ENCODE results near the gene SPPL2B. TPM values are rescaled to one million over a fixed set of nuclear protein-coding genes. Genes with fewer than 3 reads are reported as not detected.

The SPPL2B gene
- total and polyA plus RNA-seq, 2 experiments from 2014 or later, result 40.9 to 87.7 TPM

GRCh38 chr19:2335848-2336247 is 7.4 kb downstream of the SPPL2B start:
- Histone ChIP-seq H3K27ac (no peak overlapping the region), H3K36me3 (replicated peaks; ENCODE audit: insufficient read depth, low read depth) (no peaks in the 10 kb centered on the region), H3K4me3 (no peak overlapping the region), H3K4me1 (ENCODE audit: insufficient read depth) (peaks cover 33% of the 10 kb centered on the region), H3K27me3 (no peaks in the 10 kb centered on the region), H2AFZ (no peak overlapping the region), H4K20me1 (ENCODE audit: insufficient read depth, poor library complexity, severe bottlenecking) (no peaks in the 10 kb centered on the region), H3K9me2 (replicated peaks; ENCODE audit: insufficient read depth) (no peaks in the 10 kb centered on the region), H3K9me3 (ENCODE audit: low read depth) (no peaks in the 10 kb centered on the region), H3K79me2 (peaks cover 61% of the 10 kb centered on the region), H3K4me2 (no peak overlapping the region)
- DNase-seq (ENCODE audit: low spot score), result no peak
- no peak for TF ChIP-seq EZH2phosphoT487 (IDR thresholded peaks at IDR 0.05; ENCODE audit: low read depth, severe bottlenecking, unreplicated experiment)
- TF ChIP-seq EZH2 (IDR thresholded peaks at IDR 0.05; ENCODE audit: borderline replicate concordance), result no peak
- TF ChIP-seq, protein P1, sequence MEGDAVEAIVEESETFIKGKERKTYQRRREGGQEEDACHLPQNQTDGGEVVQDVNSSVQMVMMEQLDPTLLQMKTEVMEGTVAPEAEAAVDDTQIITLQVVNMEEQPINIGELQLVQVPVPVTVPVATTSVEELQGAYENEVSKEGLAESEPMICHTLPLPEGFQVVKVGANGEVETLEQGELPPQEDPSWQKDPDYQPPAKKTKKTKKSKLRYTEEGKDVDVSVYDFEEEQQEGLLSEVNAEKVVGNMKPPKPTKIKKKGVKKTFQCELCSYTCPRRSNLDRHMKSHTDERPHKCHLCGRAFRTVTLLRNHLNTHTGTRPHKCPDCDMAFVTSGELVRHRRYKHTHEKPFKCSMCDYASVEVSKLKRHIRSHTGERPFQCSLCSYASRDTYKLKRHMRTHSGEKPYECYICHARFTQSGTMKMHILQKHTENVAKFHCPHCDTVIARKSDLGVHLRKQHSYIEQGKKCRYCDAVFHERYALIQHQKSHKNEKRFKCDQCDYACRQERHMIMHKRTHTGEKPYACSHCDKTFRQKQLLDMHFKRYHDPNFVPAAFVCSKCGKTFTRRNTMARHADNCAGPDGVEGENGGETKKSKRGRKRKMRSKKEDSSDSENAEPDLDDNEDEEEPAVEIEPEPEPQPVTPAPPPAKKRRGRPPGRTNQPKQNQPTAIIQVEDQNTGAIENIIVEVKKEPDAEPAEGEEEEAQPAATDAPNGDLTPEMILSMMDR (IDR thresholded peaks at IDR 0.05; ENCODE audit: poor library complexity), result no peak
- whole genome bisulfite sequencing (ENCODE audit: low lambda C conversion rate, missing lambda C conversion rate), result 98% methylated on average over 3 of the region's 3 CpGs

DNA sequence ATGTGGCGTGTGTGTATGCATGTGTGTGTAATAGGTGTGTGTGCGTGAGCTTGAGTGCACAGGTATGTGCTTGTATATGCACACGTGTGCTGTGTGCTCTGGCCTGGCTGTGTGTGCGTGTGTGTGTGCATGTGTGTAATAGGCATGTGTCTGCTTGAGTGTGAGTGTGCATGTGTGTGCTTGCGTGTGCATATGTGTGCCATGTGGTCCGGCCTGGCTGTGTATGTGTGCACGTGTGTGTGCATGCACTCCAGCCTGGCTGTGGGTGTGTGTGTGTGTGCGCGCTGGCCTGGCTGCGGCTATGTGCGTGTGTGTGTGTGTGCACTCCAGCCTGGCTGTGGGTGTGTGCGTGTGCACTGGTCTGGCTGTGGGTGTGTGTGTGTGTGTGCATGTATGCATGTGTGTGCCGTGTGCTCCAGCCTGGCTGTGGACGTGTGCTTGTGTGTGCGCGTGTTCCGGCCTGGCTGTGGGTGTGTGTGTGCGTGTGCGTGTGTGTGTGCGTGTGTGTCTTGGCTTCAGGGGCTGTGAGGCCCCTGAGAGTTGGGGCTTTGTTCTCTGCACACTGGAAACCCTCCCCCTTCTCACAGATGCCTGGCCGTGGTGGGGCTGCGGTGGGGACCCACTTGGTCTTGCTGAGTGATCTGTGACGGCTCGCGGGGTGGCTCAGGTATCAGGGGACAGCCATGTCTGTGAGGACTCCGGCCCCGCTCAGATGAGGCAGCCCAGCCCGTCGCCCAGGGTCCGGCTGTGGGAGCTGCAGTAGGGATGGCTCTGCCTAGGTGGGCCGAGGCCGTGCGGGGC is 8.2 kb downstream of the SPPL2B start:
- Histone ChIP-seq H4K20me1 (ENCODE audit: insufficient read depth, poor library complexity, severe bottlenecking) (no peaks in the 10 kb centered on the region), H3K79me2 (peaks cover 55% of the 10 kb centered on the region), H2AFZ (no peak overlapping the region), H3K36me3 (replicated peaks; ENCODE audit: insufficient read depth, low read depth) (no peaks in the 10 kb centered on the region), H3K27me3 (no peaks in the 10 kb centered on the region), H3K4me2 (no peak overlapping the region), H3K4me1 (ENCODE audit: insufficient read depth) (peaks cover 24% of the 10 kb centered on the region), H3K9me3 (ENCODE audit: low read depth) (no peaks in the 10 kb centered on the region), H3K27ac (peak overlapping the region; percentile 74), H3K9me2 (replicated peaks; ENCODE audit: insufficient read depth) (no peaks in the 10 kb centered on the region), H3K4me3 (no peak overlapping the region)
- 85% methylated on average over 33 of the region's 33 CpGs for WGBS (ENCODE audit: low lambda C conversion rate, missing lambda C conversion rate)
- no peak for DNase-seq (ENCODE audit: low spot score)
- TF ChIP-seq, protein P1 (IDR thresholded peaks at IDR 0.05; ENCODE audit: poor library complexity), result no peak
- TF ChIP-seq EZH2 (IDR thresholded peaks at IDR 0.05; ENCODE audit: borderline replicate concordance) (no peak), EZH2phosphoT487 (IDR thresholded peaks at IDR 0.05; ENCODE audit: low read depth, severe bottlenecking, unreplicated experiment) (no peak)

- Histone ChIP-seq H3K79me2 (peaks cover 49% of the 10 kb centered on the region), H4K20me1 (ENCODE audit: insufficient read depth, poor library complexity, severe bottlenecking) (no peaks in the 10 kb centered on the region), H3K27ac (peak overlapping the region; percentile 74), H2AFZ (no peak overlapping the region), H3K4me1 (ENCODE audit: insufficient read depth) (peaks cover 18% of the 10 kb centered on the region), H3K9me3 (ENCODE audit: low read depth) (no peaks in the 10 kb centered on the region), H3K9me2 (replicated peaks; ENCODE audit: insufficient read depth) (no peaks in the 10 kb centered on the region), H3K4me3 (no peak overlapping the region), H3K4me2 (no peak overlapping the region), H3K36me3 (replicated peaks; ENCODE audit: insufficient read depth, low read depth) (no peaks in the 10 kb centered on the region), H3K27me3 (no peaks in the 10 kb centered on the region)
- 44% methylated on average over 17 of the region's 19 CpGs for WGBS (ENCODE audit: low lambda C conversion rate, missing lambda C conversion rate)
- no peak for TF ChIP-seq EZH2 (IDR thresholded peaks at IDR 0.05; ENCODE audit: borderline replicate concordance)
- TF ChIP-seq, protein P1 (IDR thresholded peaks at IDR 0.05; ENCODE audit: poor library complexity), result peak; percentile 16
- no peak for TF ChIP-seq EZH2phosphoT487 (IDR thresholded peaks at IDR 0.05; ENCODE audit: low read depth, severe bottlenecking, unreplicated experiment)
- DNase-seq (ENCODE audit: low spot score), result peak; percentile 80
Measured at GRCh38 chr19:2337329-2337707, 8.8 kb downstream of the SPPL2B start.

Data from hepatocyte (in vitro differentiated cells).